Measurements from ENCODE around the gene ZNF526.

Gene ZNF526

DNA sequence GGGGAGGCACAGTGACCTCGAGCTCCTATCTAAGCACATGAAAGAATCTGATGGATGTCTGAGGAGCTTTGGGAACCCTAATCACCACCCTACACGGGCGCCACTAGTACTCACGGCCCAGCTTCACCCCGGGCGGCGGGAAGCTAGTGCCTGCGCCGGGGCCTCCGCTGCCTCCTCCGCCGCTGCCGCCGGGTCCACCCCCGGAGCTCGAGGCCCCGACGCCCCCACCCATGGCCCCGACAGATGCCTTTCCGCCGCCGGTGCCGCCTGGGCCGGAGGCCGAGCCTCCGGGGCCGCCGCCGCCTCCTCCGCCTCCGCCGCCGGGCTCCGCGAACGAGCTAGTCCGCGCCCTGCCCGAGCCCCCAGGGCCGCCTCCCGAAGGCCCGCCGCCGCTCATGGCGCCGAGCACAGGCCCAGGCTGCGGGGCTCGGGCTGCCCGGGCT lies 22.0 kb downstream of the ZNF526 start:
- H3K27ac ChIP-seq (ENCODE audit: extremely low read depth, low read depth, low read length) = peak overlapping the region; percentile 99
- CTCF ChIA-PET = interaction anchor here (0.6 to 11.8 kb wide), 9 partner anchors 16 to 197 kb away, joined by 3 to 276 read pairs (median 4); partner anchors contain the start of gene POU2F2
- H3K4me1 ChIP-seq (ENCODE audit: control insufficient read depth, insufficient read depth, low read length) = peaks cover 18% of the 10 kb centered on the region
- H3K36me3 ChIP-seq (ENCODE audit: control insufficient read depth in 2 of 2, insufficient read depth in 1 of 2, low read length in 2 of 2) = peaks cover 26 to 38% of the 10 kb centered on the region in 2 experiments
- no peaks in the 10 kb centered on the region for H3K9me3 ChIP-seq (ENCODE audit: control insufficient read depth, insufficient read depth, low read depth, low read length)
- peak overlapping the region; percentile 74 for H3K4me3 ChIP-seq (ENCODE audit: low read depth, low read length)
- POLR2A ChIA-PET = interaction anchor here (0.9 to 13.9 kb wide), 19 partner anchors 9 to 978 kb away, joined by 3 to 242 read pairs (median 11); partner anchors contain the start of genes CIC, DEDD2, ERF and HNRNPUL1
- TF ChIP-seq, protein P1, sequence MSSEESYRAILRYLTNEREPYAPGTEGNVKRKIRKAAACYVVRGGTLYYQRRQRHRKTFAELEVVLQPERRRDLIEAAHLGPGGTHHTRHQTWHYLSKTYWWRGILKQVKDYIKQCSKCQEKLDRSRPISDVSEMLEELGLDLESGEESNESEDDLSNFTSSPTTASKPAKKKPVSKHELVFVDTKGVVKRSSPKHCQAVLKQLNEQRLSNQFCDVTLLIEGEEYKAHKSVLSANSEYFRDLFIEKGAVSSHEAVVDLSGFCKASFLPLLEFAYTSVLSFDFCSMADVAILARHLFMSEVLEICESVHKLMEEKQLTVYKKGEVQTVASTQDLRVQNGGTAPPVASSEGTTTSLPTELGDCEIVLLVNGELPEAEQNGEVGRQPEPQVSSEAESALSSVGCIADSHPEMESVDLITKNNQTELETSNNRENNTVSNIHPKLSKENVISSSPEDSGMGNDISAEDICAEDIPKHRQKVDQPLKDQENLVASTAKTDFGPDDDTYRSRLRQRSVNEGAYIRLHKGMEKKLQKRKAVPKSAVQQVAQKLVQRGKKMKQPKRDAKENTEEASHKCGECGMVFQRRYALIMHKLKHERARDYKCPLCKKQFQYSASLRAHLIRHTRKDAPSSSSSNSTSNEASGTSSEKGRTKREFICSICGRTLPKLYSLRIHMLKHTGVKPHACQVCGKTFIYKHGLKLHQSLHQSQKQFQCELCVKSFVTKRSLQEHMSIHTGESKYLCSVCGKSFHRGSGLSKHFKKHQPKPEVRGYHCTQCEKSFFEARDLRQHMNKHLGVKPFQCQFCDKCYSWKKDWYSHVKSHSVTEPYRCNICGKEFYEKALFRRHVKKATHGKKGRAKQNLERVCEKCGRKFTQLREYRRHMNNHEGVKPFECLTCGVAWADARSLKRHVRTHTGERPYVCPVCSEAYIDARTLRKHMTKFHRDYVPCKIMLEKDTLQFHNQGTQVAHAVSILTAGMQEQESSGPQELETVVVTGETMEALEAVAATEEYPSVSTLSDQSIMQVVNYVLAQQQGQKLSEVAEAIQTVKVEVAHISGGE (tag by site-specific recombination; conservative IDR thresholded peaks at IDR 0.05; ENCODE audit: low read depth) = 0 out of 2 replicates have a peak, but pooled peaks have one; percentile 5
- 0 out of 2 replicates have a peak, but pooled peaks have one; percentile 27 for TF ChIP-seq ZNF677 (tag by site-specific recombination; IDR thresholded peaks at IDR 0.05)
- no peak for TF ChIP-seq ZSCAN16 (tag by site-specific recombination; IDR thresholded peaks at IDR 0.05)
- TF ChIP-seq, protein P2, sequence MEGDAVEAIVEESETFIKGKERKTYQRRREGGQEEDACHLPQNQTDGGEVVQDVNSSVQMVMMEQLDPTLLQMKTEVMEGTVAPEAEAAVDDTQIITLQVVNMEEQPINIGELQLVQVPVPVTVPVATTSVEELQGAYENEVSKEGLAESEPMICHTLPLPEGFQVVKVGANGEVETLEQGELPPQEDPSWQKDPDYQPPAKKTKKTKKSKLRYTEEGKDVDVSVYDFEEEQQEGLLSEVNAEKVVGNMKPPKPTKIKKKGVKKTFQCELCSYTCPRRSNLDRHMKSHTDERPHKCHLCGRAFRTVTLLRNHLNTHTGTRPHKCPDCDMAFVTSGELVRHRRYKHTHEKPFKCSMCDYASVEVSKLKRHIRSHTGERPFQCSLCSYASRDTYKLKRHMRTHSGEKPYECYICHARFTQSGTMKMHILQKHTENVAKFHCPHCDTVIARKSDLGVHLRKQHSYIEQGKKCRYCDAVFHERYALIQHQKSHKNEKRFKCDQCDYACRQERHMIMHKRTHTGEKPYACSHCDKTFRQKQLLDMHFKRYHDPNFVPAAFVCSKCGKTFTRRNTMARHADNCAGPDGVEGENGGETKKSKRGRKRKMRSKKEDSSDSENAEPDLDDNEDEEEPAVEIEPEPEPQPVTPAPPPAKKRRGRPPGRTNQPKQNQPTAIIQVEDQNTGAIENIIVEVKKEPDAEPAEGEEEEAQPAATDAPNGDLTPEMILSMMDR (tag by site-specific recombination; IDR thresholded peaks at IDR 0.05) = no peak

DNA sequence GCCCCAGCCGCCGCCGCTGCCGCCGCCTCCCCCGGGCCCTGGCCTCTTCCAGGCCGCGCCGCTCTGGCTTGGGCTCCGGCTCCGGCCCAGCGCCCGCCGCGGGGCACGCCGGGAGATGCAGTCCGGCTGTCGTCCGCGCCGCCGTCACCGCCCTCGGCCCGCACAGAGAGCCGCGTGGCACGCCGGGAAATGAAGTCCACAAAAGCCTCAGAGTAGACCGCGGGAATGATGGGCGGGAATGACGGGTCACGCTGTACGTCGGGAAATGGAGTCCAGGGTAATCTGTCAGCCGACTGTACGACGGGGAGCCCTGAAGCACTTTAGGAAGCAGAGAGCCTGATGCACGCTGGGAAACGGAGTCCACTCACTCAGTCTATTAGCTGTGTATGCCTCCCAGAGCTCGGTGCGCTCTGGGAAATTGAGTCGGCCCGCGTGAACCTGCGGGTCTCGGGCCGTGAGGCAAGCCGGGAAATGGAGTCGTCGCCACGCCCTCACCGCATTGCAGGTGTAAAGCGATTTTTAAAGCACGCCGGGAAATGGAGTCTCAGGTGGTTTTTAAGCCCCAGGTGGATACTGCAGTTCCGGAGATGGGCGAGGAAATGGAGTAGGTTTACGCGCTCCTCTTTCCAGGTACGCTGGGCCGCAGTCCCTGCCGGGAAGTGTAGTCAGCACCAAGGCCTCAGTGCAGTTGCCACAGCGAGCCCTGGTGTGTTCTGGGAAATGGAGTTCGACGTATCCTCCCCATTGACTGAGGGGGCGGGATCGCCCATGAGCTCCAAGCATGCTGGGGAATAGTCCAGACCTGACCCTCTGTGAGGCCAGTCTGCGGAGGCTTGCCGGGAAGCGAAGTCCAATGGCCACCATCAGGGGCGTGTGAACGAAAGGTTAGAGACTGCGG lies 22.6 kb downstream of the ZNF526 start, which contains the start of gene GSK3A:
TSS of gene GSK3A (minus strand) at position 91 of the 898 bp plus-strand sequence. CDS start 137 bp downstream, outside the sequence.
- H3K27ac ChIP-seq (ENCODE audit: extremely low read depth, low read depth, low read length) = peak within 1 kb of the TSS; percentile 99
- peaks cover 25 to 33% of the 10 kb centered on the region in 2 experiments for H3K36me3 ChIP-seq (ENCODE audit: control insufficient read depth in 2 of 2, insufficient read depth in 1 of 2, low read length in 2 of 2)
- POLR2A ChIA-PET = interaction anchor here (0.5 to 13.9 kb wide), 36 partner anchors 9 to 979 kb away, joined by 3 to 242 read pairs (median 6); partner anchors contain the start of genes CIC, DEDD2, ERF and HNRNPUL1
- peak within 1 kb of the TSS; percentile 74 for H3K4me3 ChIP-seq (ENCODE audit: low read depth, low read length)
- no peaks in the 10 kb centered on the region for H3K9me3 ChIP-seq (ENCODE audit: control insufficient read depth, insufficient read depth, low read depth, low read length)
- CTCF ChIA-PET = interaction anchor here (0.6 to 11.8 kb wide), 18 partner anchors 9 to 703 kb away, joined by 3 to 276 read pairs (median 4); partner anchors contain the start of gene POU2F2
- peaks cover 18% of the 10 kb centered on the region for H3K4me1 ChIP-seq (ENCODE audit: control insufficient read depth, insufficient read depth, low read length)
- TF ChIP-seq, protein P3, sequence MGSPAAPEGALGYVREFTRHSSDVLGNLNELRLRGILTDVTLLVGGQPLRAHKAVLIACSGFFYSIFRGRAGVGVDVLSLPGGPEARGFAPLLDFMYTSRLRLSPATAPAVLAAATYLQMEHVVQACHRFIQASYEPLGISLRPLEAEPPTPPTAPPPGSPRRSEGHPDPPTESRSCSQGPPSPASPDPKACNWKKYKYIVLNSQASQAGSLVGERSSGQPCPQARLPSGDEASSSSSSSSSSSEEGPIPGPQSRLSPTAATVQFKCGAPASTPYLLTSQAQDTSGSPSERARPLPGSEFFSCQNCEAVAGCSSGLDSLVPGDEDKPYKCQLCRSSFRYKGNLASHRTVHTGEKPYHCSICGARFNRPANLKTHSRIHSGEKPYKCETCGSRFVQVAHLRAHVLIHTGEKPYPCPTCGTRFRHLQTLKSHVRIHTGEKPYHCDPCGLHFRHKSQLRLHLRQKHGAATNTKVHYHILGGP (tag by site-specific recombination; IDR thresholded peaks at IDR 0.05) = peak; percentile 93
- TF ChIP-seq YY2 (tag by site-specific recombination; IDR thresholded peaks at IDR 0.05) = peak; percentile 96
- peak; percentile 76 for TF ChIP-seq EGR2 (tag by site-specific recombination; IDR thresholded peaks at IDR 0.05; ENCODE audit: low read depth)
- no peak for TF ChIP-seq ZNF311 (tag by site-specific recombination; IDR thresholded peaks at IDR 0.05; ENCODE audit: borderline replicate concordance)
- peak; percentile 72; the same call in 1 of the 2 replicates for TF ChIP-seq ZNF24 (tag by site-specific recombination; IDR thresholded peaks at IDR 0.05)
- TF ChIP-seq, protein P4, sequence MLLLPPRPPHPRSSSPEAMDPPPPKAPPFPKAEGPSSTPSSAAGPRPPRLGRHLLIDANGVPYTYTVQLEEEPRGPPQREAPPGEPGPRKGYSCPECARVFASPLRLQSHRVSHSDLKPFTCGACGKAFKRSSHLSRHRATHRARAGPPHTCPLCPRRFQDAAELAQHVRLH (tag by site-specific recombination; IDR thresholded peaks at IDR 0.05) = peak; percentile 87; the same call in 1 of the 2 replicates
- TF ChIP-seq KLF16 (tag by site-specific recombination; IDR thresholded peaks at IDR 0.05) = peak; percentile 83
- TF ChIP-seq ZNF585B (tag by site-specific recombination; IDR thresholded peaks at IDR 0.05) = no peak
- TF ChIP-seq, protein P5, sequence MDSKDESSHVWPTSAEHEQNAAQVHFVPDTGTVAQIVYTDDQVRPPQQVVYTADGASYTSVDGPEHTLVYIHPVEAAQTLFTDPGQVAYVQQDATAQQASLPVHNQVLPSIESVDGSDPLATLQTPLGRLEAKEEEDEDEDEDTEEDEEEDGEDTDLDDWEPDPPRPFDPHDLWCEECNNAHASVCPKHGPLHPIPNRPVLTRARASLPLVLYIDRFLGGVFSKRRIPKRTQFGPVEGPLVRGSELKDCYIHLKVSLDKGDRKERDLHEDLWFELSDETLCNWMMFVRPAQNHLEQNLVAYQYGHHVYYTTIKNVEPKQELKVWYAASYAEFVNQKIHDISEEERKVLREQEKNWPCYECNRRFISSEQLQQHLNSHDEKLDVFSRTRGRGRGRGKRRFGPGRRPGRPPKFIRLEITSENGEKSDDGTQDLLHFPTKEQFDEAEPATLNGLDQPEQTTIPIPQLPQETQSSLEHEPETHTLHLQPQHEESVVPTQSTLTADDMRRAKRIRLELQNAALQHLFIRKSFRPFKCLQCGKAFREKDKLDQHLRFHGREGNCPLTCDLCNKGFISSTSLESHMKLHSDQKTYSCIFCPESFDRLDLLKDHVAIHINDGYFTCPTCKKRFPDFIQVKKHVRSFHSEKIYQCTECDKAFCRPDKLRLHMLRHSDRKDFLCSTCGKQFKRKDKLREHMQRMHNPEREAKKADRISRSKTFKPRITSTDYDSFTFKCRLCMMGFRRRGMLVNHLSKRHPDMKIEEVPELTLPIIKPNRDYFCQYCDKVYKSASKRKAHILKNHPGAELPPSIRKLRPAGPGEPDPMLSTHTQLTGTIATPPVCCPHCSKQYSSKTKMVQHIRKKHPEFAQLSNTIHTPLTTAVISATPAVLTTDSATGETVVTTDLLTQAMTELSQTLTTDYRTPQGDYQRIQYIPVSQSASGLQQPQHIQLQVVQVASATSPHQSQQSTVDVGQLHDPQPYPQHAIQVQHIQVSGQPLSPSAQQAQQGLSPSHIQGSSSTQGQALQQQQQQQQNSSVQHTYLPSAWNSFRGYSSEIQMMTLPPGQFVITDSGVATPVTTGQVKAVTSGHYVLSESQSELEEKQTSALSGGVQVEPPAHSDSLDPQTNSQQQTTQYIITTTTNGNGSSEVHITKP (tag by site-specific recombination; IDR thresholded peaks at IDR 0.05) = peak; percentile 85
- TF ChIP-seq, protein P6, sequence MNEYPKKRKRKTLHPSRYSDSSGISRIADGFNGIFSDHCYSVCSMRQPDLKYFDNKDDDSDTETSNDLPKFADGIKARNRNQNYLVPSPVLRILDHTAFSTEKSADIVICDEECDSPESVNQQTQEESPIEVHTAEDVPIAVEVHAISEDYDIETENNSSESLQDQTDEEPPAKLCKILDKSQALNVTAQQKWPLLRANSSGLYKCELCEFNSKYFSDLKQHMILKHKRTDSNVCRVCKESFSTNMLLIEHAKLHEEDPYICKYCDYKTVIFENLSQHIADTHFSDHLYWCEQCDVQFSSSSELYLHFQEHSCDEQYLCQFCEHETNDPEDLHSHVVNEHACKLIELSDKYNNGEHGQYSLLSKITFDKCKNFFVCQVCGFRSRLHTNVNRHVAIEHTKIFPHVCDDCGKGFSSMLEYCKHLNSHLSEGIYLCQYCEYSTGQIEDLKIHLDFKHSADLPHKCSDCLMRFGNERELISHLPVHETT (tag by site-specific recombination; IDR thresholded peaks at IDR 0.05) = peak; percentile 71; the same call in 1 of the 2 replicates
- peak; percentile 82 for TF ChIP-seq GLIS1 (tag by site-specific recombination; IDR thresholded peaks at IDR 0.05)
- peak; percentile 73 for TF ChIP-seq ZBTB21 (tag by site-specific recombination; IDR thresholded peaks at IDR 0.05)
- 0 out of 2 replicates have a peak, but pooled peaks have one; percentile 27 for TF ChIP-seq TRIM28 (IDR thresholded peaks at IDR 0.05; ENCODE audit: borderline replicate concordance, low read length)
- TF ChIP-seq, protein P7, sequence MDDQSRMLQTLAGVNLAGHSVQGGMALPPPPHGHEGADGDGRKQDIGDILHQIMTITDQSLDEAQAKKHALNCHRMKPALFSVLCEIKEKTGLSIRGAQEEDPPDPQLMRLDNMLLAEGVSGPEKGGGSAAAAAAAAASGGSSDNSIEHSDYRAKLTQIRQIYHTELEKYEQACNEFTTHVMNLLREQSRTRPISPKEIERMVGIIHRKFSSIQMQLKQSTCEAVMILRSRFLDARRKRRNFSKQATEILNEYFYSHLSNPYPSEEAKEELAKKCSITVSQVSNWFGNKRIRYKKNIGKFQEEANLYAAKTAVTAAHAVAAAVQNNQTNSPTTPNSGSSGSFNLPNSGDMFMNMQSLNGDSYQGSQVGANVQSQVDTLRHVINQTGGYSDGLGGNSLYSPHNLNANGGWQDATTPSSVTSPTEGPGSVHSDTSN (CRISPR knock-in tag; IDR thresholded peaks at IDR 0.05) = peak; percentile 83

Measured in HEK293 (cell line).